ENCODE measurements around the gene LONRF2.

LONRF2 gene

GRCh38 chr2:100223502-100223901, 98.8 kb downstream of the LONRF2 start:
- H3K9ac ChIP-seq (ENCODE audit: low read depth, low read length) = no peak overlapping the region
- no peak overlapping the region for H3K27ac ChIP-seq (ENCODE audit: low read length)
- no peak overlapping the region for H3K4me3 ChIP-seq (ENCODE audit: low read length)
- no peaks in the 10 kb centered on the region for H3K36me3 ChIP-seq (ENCODE audit: insufficient read depth, low read depth, low read length)
- H3K9me3 ChIP-seq (ENCODE audit: insufficient read depth, low read depth, low read length) = no peaks in the 10 kb centered on the region
- H3K27me3 ChIP-seq (ENCODE audit: insufficient read depth, low read length) = no peaks in the 10 kb centered on the region; the same call in 1 of the 2 replicates
- no peaks in the 10 kb centered on the region for H3K4me1 ChIP-seq (ENCODE audit: insufficient read depth, low read length)
